ENCODE measurements around the gene EXOC3L2.

The EXOC3L2 gene

DNA sequence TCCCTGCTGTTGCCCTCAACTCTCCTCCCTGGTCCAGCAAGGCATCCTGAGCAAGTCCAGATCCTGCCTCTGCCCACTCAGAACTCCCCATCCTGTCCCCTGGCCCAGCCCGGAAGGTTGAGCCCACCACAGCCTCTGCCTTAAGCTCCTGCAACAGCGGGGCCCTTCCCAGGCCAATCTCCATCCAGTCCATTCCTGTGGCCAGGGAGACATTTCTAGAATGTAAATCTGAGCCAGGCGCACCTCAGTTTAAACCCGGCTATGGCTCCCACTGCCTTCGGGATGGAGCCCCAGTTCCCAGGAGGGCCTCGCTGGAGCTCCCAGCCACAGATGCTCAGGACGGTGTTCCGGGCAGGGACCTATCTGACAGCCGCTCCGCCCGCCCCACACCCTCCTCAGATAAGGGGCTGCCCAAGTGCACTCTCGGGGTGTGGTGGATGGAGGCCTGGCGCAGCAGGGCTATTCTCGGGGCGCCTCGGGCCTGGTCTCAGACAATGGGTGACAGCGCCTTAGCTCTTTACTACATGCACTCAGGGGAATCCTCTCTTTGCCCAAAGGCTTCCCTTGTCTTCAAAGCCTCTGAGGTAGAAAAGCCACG, 72.5 kb downstream of the EXOC3L2 start:
- H3K4me1 ChIP-seq (ENCODE audit: control insufficient read depth, insufficient read depth, low read length) = peaks cover 33% of the 10 kb centered on the region
- H3K36me3 ChIP-seq (ENCODE audit: control insufficient read depth, insufficient read depth, low read length) = no peaks in the 10 kb centered on the region
- no peaks in the 10 kb centered on the region for H3K9me3 ChIP-seq (ENCODE audit: control insufficient read depth, low read length)
- H3K27me3 ChIP-seq (ENCODE audit: control insufficient read depth, insufficient read depth, low read length) = no peaks in the 10 kb centered on the region
- no peak overlapping the region for H3K4me3 ChIP-seq (ENCODE audit: low read length)
- H3K9ac ChIP-seq (ENCODE audit: low read length) = no peak overlapping the region

GRCh38 chr19:45172173-45172572, 73.0 kb downstream of the EXOC3L2 start:
- Histone ChIP-seq H3K36me3 (ENCODE audit: control insufficient read depth, insufficient read depth, low read length) (no peaks in the 10 kb centered on the region), H3K9me3 (ENCODE audit: control insufficient read depth, low read length) (no peaks in the 10 kb centered on the region), H3K4me1 (ENCODE audit: control insufficient read depth, insufficient read depth, low read length) (peaks cover 28% of the 10 kb centered on the region), H3K27me3 (ENCODE audit: control insufficient read depth, insufficient read depth, low read length) (no peaks in the 10 kb centered on the region), H3K9ac (ENCODE audit: low read length) (no peak overlapping the region), H3K4me3 (ENCODE audit: low read length) (no peak overlapping the region)

GRCh38 chr19:45171211-45171623, 74.0 kb downstream of the EXOC3L2 start:
- Histone ChIP-seq H3K9ac (ENCODE audit: low read length) (no peak overlapping the region), H3K36me3 (ENCODE audit: control insufficient read depth, insufficient read depth, low read length) (no peaks in the 10 kb centered on the region), H3K27me3 (ENCODE audit: control insufficient read depth, insufficient read depth, low read length) (no peaks in the 10 kb centered on the region), H3K4me3 (ENCODE audit: low read length) (no peak overlapping the region), H3K4me1 (ENCODE audit: control insufficient read depth, insufficient read depth, low read length) (peaks cover 24% of the 10 kb centered on the region), H3K9me3 (ENCODE audit: control insufficient read depth, low read length) (no peaks in the 10 kb centered on the region)

GRCh38 chr19:45170146-45171106, 74.8 kb downstream of the EXOC3L2 start:
- H3K4me3 ChIP-seq (ENCODE audit: low read length) = no peak overlapping the region
- H3K36me3 ChIP-seq (ENCODE audit: control insufficient read depth, insufficient read depth, low read length) = no peaks in the 10 kb centered on the region
- H3K4me1 ChIP-seq (ENCODE audit: control insufficient read depth, insufficient read depth, low read length) = peaks cover 24% of the 10 kb centered on the region
- no peaks in the 10 kb centered on the region for H3K27me3 ChIP-seq (ENCODE audit: control insufficient read depth, insufficient read depth, low read length)
- no peaks in the 10 kb centered on the region for H3K9me3 ChIP-seq (ENCODE audit: control insufficient read depth, low read length)
- no peak overlapping the region for H3K9ac ChIP-seq (ENCODE audit: low read length)

- H3K4me1 ChIP-seq (ENCODE audit: control insufficient read depth, insufficient read depth, low read length) = peaks cover 30% of the 10 kb centered on the region
- no peaks in the 10 kb centered on the region for H3K36me3 ChIP-seq (ENCODE audit: control insufficient read depth, insufficient read depth, low read length)
- H3K4me3 ChIP-seq (ENCODE audit: low read length) = no peak overlapping the region
- no peaks in the 10 kb centered on the region for H3K9me3 ChIP-seq (ENCODE audit: control insufficient read depth, low read length)
- no peaks in the 10 kb centered on the region for H3K27me3 ChIP-seq (ENCODE audit: control insufficient read depth, insufficient read depth, low read length)
- H3K9ac ChIP-seq (ENCODE audit: low read length) = no peak overlapping the region
These were observed 75.6 kb downstream of the EXOC3L2 start for GRCh38 chr19:45169602-45170001.

DNA sequence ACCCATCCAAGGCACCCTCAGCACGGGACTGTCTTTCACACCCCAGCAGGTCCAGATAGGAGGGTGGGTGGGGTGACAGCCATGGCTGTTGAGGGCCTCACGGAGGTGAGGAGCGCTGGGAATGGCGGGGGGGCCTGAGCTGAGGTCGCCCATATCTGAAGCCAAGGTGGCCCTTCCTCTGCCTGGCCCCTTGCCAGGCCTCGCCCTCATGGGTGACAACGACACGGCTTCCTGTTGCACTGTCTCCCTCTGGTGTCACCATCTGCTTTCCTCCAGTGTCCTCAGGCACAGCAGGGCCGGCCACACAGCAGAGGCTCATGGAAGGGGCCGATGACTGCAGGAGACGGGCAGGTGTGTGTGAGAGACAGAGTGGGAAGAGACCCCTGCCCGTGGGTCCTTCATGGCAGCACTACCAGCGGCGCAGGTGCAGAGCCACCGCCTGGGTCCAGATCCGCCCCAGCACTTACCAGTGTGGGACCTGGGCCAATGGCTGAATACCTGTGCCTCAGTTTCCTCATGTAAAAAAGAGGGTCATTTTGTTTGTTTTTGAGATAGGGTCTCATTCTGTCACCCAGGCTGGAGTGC, 76.3 kb downstream of the EXOC3L2 start:
- Histone ChIP-seq H3K27me3 (ENCODE audit: control insufficient read depth, insufficient read depth, low read length) (no peaks in the 10 kb centered on the region), H3K4me3 (ENCODE audit: low read length) (no peak overlapping the region), H3K4me1 (ENCODE audit: control insufficient read depth, insufficient read depth, low read length) (peaks cover 37% of the 10 kb centered on the region), H3K36me3 (ENCODE audit: control insufficient read depth, insufficient read depth, low read length) (no peaks in the 10 kb centered on the region), H3K9ac (ENCODE audit: low read length) (no peak overlapping the region), H3K9me3 (ENCODE audit: control insufficient read depth, low read length) (no peaks in the 10 kb centered on the region)

DNA sequence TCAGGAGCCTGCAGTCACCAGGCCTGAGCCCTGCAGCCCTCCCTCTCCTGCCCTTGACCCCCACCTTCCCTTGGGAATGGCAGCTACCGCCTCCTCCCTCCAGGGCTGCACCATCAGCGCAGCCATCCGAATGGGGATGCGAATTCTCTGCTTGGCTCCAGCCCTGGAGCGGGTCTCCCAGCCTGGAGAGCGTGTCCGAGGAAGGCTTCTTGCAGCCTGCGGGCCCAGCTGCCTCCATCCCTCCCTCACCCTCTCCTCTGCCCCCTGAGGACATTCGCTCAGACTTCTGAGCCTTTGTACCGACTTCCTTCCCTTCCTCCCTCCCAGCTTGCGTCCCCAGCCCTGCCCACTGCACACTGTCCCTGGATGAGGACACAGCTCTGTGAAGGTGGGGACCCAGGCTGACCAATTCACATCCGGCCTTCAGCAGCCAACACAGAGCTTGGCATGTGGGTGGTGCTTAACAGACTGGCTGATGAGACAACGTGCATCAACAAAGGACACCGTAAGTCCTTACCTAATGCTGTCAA, 78.4 kb downstream of the EXOC3L2 start:
- no peaks in the 10 kb centered on the region for H3K9me3 ChIP-seq (ENCODE audit: control insufficient read depth, low read length)
- H3K9ac ChIP-seq (ENCODE audit: low read length) = no peak overlapping the region
- no peaks in the 10 kb centered on the region for H3K36me3 ChIP-seq (ENCODE audit: control insufficient read depth, insufficient read depth, low read length)
- peaks cover 12% of the 10 kb centered on the region for H3K27me3 ChIP-seq (ENCODE audit: control insufficient read depth, insufficient read depth, low read length)
- no peak overlapping the region for H3K4me3 ChIP-seq (ENCODE audit: low read length)
- peaks cover 29% of the 10 kb centered on the region for H3K4me1 ChIP-seq (ENCODE audit: control insufficient read depth, insufficient read depth, low read length)

DNA sequence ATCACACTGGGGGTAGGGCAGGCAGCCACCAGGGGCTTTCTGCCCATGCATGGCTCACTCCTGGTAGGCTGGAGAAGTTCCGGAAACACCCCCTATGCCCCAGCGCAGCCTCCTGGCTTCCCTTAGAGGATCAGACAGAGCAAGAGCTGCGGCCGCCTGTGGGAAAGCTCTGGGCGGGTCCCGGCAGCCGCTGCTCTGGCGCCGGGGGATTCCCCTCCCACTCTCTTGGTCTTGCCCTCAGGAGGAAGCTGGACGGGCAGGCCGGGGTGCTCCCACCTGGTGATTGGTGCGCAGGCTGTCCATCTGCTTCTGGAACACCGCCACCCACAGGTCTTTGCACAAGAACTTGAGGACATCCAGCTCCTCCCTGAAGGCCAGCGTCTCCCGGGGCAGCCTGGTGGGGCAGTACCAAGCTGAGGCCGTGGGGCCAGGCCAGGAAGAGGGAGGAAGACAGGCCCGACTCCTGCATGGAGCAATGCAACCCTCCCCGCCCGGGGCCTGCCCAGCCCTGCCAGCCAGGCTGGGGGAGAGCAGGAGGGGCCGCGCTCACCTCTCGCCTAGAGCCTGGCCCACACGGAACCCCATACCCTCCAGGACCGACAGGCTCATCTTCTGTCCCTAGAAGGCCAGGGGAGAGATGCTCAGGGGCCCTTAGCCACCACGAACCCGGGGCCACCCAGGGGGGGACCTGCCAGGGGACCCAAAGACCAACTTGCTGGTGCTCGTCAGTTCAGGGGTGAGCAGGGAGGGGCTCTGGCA, 80.5 kb downstream of the EXOC3L2 start:
- Histone ChIP-seq H3K36me3 (ENCODE audit: control insufficient read depth, insufficient read depth, low read length) (no peaks in the 10 kb centered on the region), H3K4me1 (ENCODE audit: control insufficient read depth, insufficient read depth, low read length) (peaks cover 27% of the 10 kb centered on the region), H3K9ac (ENCODE audit: low read length) (no peak overlapping the region), H3K27me3 (ENCODE audit: control insufficient read depth, insufficient read depth, low read length) (peaks cover 29% of the 10 kb centered on the region), H3K4me3 (ENCODE audit: low read length) (no peak overlapping the region), H3K9me3 (ENCODE audit: control insufficient read depth, low read length) (no peaks in the 10 kb centered on the region)

- Histone ChIP-seq H3K36me3 (ENCODE audit: control insufficient read depth, insufficient read depth, low read length) (no peaks in the 10 kb centered on the region), H3K4me1 (ENCODE audit: control insufficient read depth, insufficient read depth, low read length) (peaks cover 27% of the 10 kb centered on the region), H3K9me3 (ENCODE audit: control insufficient read depth, low read length) (no peaks in the 10 kb centered on the region), H3K9ac (ENCODE audit: low read length) (no peak overlapping the region), H3K27me3 (ENCODE audit: control insufficient read depth, insufficient read depth, low read length) (peaks cover 30% of the 10 kb centered on the region), H3K4me3 (ENCODE audit: low read length) (no peak overlapping the region)
These were observed 81.3 kb downstream of the EXOC3L2 start for GRCh38 chr19:45163751-45164460.

DNA sequence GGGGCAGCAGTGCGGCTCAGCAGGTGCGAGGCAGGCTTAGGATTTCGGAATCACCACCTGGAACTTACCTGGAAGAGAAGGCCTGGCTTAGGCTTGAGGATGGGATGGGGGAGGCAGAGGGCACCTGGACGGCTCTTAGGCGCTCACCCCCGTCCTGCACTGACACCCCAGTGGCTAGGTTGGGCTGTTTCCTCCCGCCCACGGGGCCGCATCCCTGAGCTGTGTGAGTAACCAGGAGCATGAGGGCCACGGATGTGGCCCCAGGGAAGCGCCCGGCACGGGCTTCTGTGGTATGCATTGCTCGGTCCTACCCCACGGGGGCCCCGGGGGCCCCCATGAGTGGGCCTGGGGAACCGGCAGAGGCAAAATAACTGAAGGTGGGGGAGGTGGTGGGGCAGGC, 82.1 kb downstream of the EXOC3L2 start:
- no peaks in the 10 kb centered on the region for H3K36me3 ChIP-seq (ENCODE audit: control insufficient read depth, insufficient read depth, low read length)
- H3K9me3 ChIP-seq (ENCODE audit: control insufficient read depth, low read length) = no peaks in the 10 kb centered on the region
- H3K9ac ChIP-seq (ENCODE audit: low read length) = no peak overlapping the region
- peaks cover 27% of the 10 kb centered on the region for H3K4me1 ChIP-seq (ENCODE audit: control insufficient read depth, insufficient read depth, low read length)
- no peak overlapping the region for H3K4me3 ChIP-seq (ENCODE audit: low read length)
- H3K27me3 ChIP-seq (ENCODE audit: control insufficient read depth, insufficient read depth, low read length) = peaks cover 36% of the 10 kb centered on the region

- no peaks in the 10 kb centered on the region for H3K36me3 ChIP-seq (ENCODE audit: control insufficient read depth, insufficient read depth, low read length)
- peaks cover 38% of the 10 kb centered on the region for H3K27me3 ChIP-seq (ENCODE audit: control insufficient read depth, insufficient read depth, low read length)
- peaks cover 27% of the 10 kb centered on the region for H3K4me1 ChIP-seq (ENCODE audit: control insufficient read depth, insufficient read depth, low read length)
- no peak overlapping the region for H3K9ac ChIP-seq (ENCODE audit: low read length)
- H3K9me3 ChIP-seq (ENCODE audit: control insufficient read depth, low read length) = no peaks in the 10 kb centered on the region
- H3K4me3 ChIP-seq (ENCODE audit: low read length) = no peak overlapping the region
These were observed 82.5 kb downstream of the EXOC3L2 start for GRCh38 chr19:45162608-45163143.
